Ascending aorta (tissue), 2 donors: Measurements from ENCODE around the gene TMEM63C. TPM values are rescaled to one million over a fixed set of nuclear protein-coding genes. Genes with fewer than 3 reads are reported as not detected.

Experiments used
- DNase-seq, 2 donors: peaks; one replicate each; pipeline ENCODE4 v3.0.0-alpha.2; 2019; ENCODE audit warnings: low spot score in 2 of 2
- H3K27ac ChIP-seq, 2 donors: fragments of 200-600 bp; sonication (generic); one replicate each; pipeline ENCODE4 v1.5.1; 2016 to 2017; ENCODE audit warnings: mild to moderate bottlenecking in 1 of 2
- H3K27me3 ChIP-seq: fragments of 200-600 bp; sonication (generic); one replicate; pipeline ENCODE4 v1.5.1; 2017
- H3K36me3 ChIP-seq, 2 donors: fragments of 200-600 bp; sonication (generic); one replicate each; pipeline ENCODE4 v1.5.1; 2016
- H3K4me1 ChIP-seq, 2 donors: fragments of 200-600 bp; sonication (generic); one replicate each; pipeline ENCODE4 v1.5.1; 2016 to 2017; ENCODE audit warnings: mild to moderate bottlenecking in 1 of 2
- H3K4me3 ChIP-seq, 2 donors: fragments of 200-600 bp; sonication (generic); one replicate each; pipeline ENCODE4 v1.5.1; 2016 to 2017; ENCODE audit warnings: mild to moderate bottlenecking in 1 of 2
- H3K9me3 ChIP-seq, 2 donors: fragments of 200-600 bp; sonication (generic); one replicate each; pipeline ENCODE4 v1.5.1; 2016
- CTCF ChIP-seq, 3 experiments: fragments of 200-600 bp in 2 of 3; fragments of 450-650 bp in 1 of 3; sonication (generic) in 2 of 3; IDR thresholded peaks; one replicate each; pipeline ENCODE4 v1.5.1; 2016 to 2019; ENCODE audit warnings: antibody characterized with exemption in 3 of 3, mild to moderate bottlenecking in 1 of 3, moderate library complexity in 1 of 3
- intact Hi-C: fragments of 100-400 bp; cut with DNase I; formaldehyde crosslinking; loops from one replicate; pipeline ENCODE4 v1.15.1; 2023
- total RNA-seq: library from RNA; depleted of rRNA; stranded (reverse); fragments of >200 nt; gene quantifications from one replicate; pipeline ENCODE4 v1.1.0, GENCODE V29; 2016

The TMEM63C gene
- total RNA-seq, 1 donor from 2014 or later, result 0.11 TPM

GRCh38 chr14:77212097-77212870 is 30.7 kb downstream of the TMEM63C start:
- no peaks in the 10 kb centered on the region for H3K36me3 ChIP-seq
- no peak overlapping the region for H3K4me3 ChIP-seq
- no peaks in the 10 kb centered on the region for H3K4me1 ChIP-seq
- H3K27ac ChIP-seq, result no peak overlapping the region
- no peaks in the 10 kb centered on the region for H3K27me3 ChIP-seq
- no peak for TF ChIP-seq CTCF (IDR thresholded peaks at IDR 0.05)
- H3K9me3 ChIP-seq, result no peaks in the 10 kb centered on the region
- intact Hi-C loops, result no loop called here
- no peak for DNase-seq

- Histone ChIP-seq H3K36me3 (no peaks in the 10 kb centered on the region), H3K9me3 (no peaks in the 10 kb centered on the region), H3K27ac (no peak overlapping the region), H3K4me3 (no peak overlapping the region), H3K4me1 (no peaks in the 10 kb centered on the region), H3K27me3 (no peaks in the 10 kb centered on the region)
- TF ChIP-seq CTCF (IDR thresholded peaks at IDR 0.05), result peak in 1 of 3 experiments; percentile 13
- DNase-seq, result no peak
- intact Hi-C loops, result no loop called here
These were observed 31.5 kb downstream of the TMEM63C start for GRCh38 chr14:77212943-77213678.

- H3K27ac ChIP-seq, result no peak overlapping the region
- TF ChIP-seq CTCF (IDR thresholded peaks at IDR 0.05), result no peak
- no peak for DNase-seq
- no peaks in the 10 kb centered on the region for H3K27me3 ChIP-seq
- H3K4me3 ChIP-seq, result no peak overlapping the region
- H3K9me3 ChIP-seq, result no peaks in the 10 kb centered on the region
- no peaks in the 10 kb centered on the region for H3K4me1 ChIP-seq
- intact Hi-C loops, result no loop called here
- no peaks in the 10 kb centered on the region for H3K36me3 ChIP-seq
These were observed 32.0 kb downstream of the TMEM63C start for GRCh38 chr14:77213679-77214016.

- no peak for DNase-seq
- H3K9me3 ChIP-seq, result no peaks in the 10 kb centered on the region
- intact Hi-C loops, result no loop called here
These were observed 32.6 kb downstream of the TMEM63C start for GRCh38 chr14:77214216-77214615.

GRCh38 chr14:77217551-77217950 is 36.0 kb downstream of the TMEM63C start:
- no peak for DNase-seq
- H3K4me1 ChIP-seq, result no peaks in the 10 kb centered on the region
- no peak overlapping the region for H3K4me3 ChIP-seq
- intact Hi-C loops, result no loop called here
- no peaks in the 10 kb centered on the region for H3K9me3 ChIP-seq
- no peaks in the 10 kb centered on the region for H3K36me3 ChIP-seq
- no peak for TF ChIP-seq CTCF (IDR thresholded peaks at IDR 0.05)
- no peaks in the 10 kb centered on the region for H3K27me3 ChIP-seq
- no peak overlapping the region for H3K27ac ChIP-seq

More at GRCh38 chr14:77214216-77214615, 32.6 kb downstream of the TMEM63C start:
- Histone ChIP-seq H3K4me3 (no peak overlapping the region), H3K36me3 (no peaks in the 10 kb centered on the region), H3K4me1 (no peaks in the 10 kb centered on the region), H3K27ac (no peak overlapping the region), H3K27me3 (no peaks in the 10 kb centered on the region)
- no peak for TF ChIP-seq CTCF (IDR thresholded peaks at IDR 0.05)
